ENCODE measurements around the gene USP33.

The USP33 gene

DNA sequence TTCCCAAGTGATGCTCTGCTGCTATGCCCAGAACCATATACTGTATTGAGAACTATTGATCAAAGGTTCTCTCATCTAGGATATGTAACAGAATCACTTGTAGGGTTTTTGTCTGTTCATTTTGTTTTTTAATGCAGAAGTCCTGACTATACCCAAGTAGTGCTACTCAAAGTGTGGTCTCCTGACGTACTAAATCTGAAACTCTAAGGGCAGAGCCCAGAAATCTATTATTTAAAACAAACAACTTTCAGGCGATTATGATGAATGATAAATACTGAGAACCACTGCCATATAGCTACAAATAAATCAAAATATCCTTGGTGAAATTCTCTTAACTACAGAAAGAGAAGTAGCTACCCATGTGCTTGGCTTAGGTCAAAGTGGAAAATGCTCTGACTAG lies 87.3 kb downstream of the USP33 start:
- peak overlapping the region; percentile 37 for H3K4me3 ChIP-seq (ENCODE audit: low read depth, low read length)
- H3K27ac ChIP-seq (ENCODE audit: low read depth, low read length) = peak overlapping the region; percentile 7
- H3K79me2 ChIP-seq (ENCODE audit: control insufficient read depth, insufficient read depth, low read length, unreplicated experiment) = peaks cover 95% of the 10 kb centered on the region
- no peaks in the 10 kb centered on the region for H3K36me3 ChIP-seq (ENCODE audit: insufficient read depth, low read length)
- peaks cover 31% of the 10 kb centered on the region for H3K4me1 ChIP-seq (ENCODE audit: control insufficient read depth, insufficient read depth, low read length, unreplicated experiment)
- no peak overlapping the region for H2AFZ ChIP-seq (ENCODE audit: low read length, unreplicated experiment)
- H3K27me3 ChIP-seq (ENCODE audit: insufficient read depth, low read length) = no peaks in the 10 kb centered on the region

GRCh38 chr1:77671836-77672235 lies 87.8 kb downstream of the USP33 start:
- H3K4me1 ChIP-seq (ENCODE audit: control insufficient read depth, insufficient read depth, low read length, unreplicated experiment) = peaks cover 31% of the 10 kb centered on the region
- H3K4me3 ChIP-seq (ENCODE audit: low read depth, low read length) = peak overlapping the region; percentile 37
- H3K79me2 ChIP-seq (ENCODE audit: control insufficient read depth, insufficient read depth, low read length, unreplicated experiment) = peaks cover 95% of the 10 kb centered on the region
- H3K36me3 ChIP-seq (ENCODE audit: insufficient read depth, low read length) = no peaks in the 10 kb centered on the region
- no peak overlapping the region for H2AFZ ChIP-seq (ENCODE audit: low read length, unreplicated experiment)
- H3K27me3 ChIP-seq (ENCODE audit: insufficient read depth, low read length) = no peaks in the 10 kb centered on the region
- H3K27ac ChIP-seq (ENCODE audit: low read depth, low read length) = peak overlapping the region; percentile 7

DNA sequence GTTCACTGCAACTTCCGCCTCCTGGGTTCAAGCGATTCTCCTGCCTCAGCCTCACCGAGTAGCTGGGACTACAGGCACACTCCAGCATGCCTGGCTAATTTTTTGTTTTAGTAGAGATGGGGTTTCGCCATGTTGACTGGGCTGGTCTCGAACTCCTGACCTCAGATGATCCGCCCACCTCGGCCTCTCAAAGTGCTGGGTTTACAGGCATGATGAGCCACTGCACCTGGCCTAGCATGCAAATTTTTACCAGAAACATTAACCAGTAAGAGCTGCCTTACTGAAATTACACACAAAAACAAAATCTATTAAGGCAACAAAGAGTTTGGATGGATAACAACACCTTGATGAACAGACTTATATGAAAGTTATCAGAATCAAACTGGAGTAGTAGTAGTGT lies 89.3 kb downstream of the USP33 start:
- Histone ChIP-seq H3K4me1 (ENCODE audit: control insufficient read depth, insufficient read depth, low read length, unreplicated experiment) (peaks cover 26% of the 10 kb centered on the region), H2AFZ (ENCODE audit: low read length, unreplicated experiment) (no peak overlapping the region), H3K79me2 (ENCODE audit: control insufficient read depth, insufficient read depth, low read length, unreplicated experiment) (peaks cover 94% of the 10 kb centered on the region), H3K27ac (ENCODE audit: low read depth, low read length) (no peak overlapping the region), H3K36me3 (ENCODE audit: insufficient read depth, low read length) (no peaks in the 10 kb centered on the region), H3K4me3 (ENCODE audit: low read depth, low read length) (no peak overlapping the region), H3K27me3 (ENCODE audit: insufficient read depth, low read length) (no peaks in the 10 kb centered on the region)

DNA sequence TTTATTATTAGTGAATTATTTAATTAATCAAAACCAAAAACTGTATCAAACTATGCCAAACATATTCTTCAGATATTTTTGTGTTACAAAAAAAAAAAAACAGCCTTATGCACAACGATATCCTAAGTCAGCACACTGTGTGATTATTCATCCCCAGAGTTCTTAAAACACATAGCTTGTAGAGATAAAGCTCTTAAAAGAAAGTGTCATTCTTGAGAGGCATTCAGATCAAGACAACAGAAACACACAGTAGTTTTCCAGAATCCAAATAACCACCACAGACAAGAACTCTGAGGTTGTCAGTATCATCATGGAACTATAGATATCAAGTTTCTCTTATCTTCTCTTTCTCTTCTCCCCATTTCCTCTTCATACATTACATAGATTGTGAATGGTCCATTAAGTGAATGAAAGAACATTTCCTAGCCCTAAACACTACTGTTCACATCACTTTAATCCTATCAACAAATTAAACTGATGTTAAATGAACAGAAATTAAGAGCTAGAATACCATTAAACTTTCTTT lies 90.7 kb downstream of the USP33 start:
- H2AFZ ChIP-seq (ENCODE audit: low read length, unreplicated experiment) = no peak overlapping the region
- peaks cover 29% of the 10 kb centered on the region for H3K4me1 ChIP-seq (ENCODE audit: control insufficient read depth, insufficient read depth, low read length, unreplicated experiment)
- peaks cover 96% of the 10 kb centered on the region for H3K79me2 ChIP-seq (ENCODE audit: control insufficient read depth, insufficient read depth, low read length, unreplicated experiment)
- no peak overlapping the region for H3K27ac ChIP-seq (ENCODE audit: low read depth, low read length)
- H3K4me3 ChIP-seq (ENCODE audit: low read depth, low read length) = no peak overlapping the region
- H3K36me3 ChIP-seq (ENCODE audit: insufficient read depth, low read length) = no peaks in the 10 kb centered on the region
- H3K27me3 ChIP-seq (ENCODE audit: insufficient read depth, low read length) = no peaks in the 10 kb centered on the region

GRCh38 chr1:77664939-77665516 lies 94.6 kb downstream of the USP33 start:
- Histone ChIP-seq H3K4me3 (ENCODE audit: low read depth, low read length) (no peak overlapping the region), H3K79me2 (ENCODE audit: control insufficient read depth, insufficient read depth, low read length, unreplicated experiment) (peaks cover 92% of the 10 kb centered on the region), H3K36me3 (ENCODE audit: insufficient read depth, low read length) (no peaks in the 10 kb centered on the region), H2AFZ (ENCODE audit: low read length, unreplicated experiment) (no peak overlapping the region), H3K27me3 (ENCODE audit: insufficient read depth, low read length) (no peaks in the 10 kb centered on the region), H3K27ac (ENCODE audit: low read depth, low read length) (no peak overlapping the region), H3K4me1 (ENCODE audit: control insufficient read depth, insufficient read depth, low read length, unreplicated experiment) (peaks cover 5% of the 10 kb centered on the region)

DNA sequence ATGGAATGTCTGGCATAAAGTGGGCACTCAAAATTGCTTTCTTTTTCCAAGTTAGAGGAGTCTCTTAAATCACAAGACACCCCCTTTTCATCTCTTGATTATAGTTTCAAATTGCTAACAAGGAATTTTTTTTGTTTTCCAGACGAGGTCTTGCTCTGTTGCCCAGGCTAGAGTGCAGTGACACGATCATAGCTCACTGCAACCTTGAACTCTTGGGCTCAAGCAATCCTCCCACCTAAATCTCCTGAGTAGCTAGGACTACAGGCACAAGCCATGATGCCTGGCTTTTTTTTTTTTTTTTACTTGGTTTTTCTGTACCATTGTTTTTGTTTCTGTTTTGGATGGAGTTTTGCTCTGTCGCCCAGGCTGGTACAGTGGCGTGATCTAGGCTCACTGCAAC lies 98.0 kb downstream of the USP33 start:
- Histone ChIP-seq H3K79me2 (ENCODE audit: control insufficient read depth, insufficient read depth, low read length, unreplicated experiment) (peaks cover 76% of the 10 kb centered on the region), H3K4me3 (ENCODE audit: low read depth, low read length) (no peak overlapping the region), H3K4me1 (ENCODE audit: control insufficient read depth, insufficient read depth, low read length, unreplicated experiment) (peaks cover 5% of the 10 kb centered on the region), H3K36me3 (ENCODE audit: insufficient read depth, low read length) (no peaks in the 10 kb centered on the region; the same call in 1 of the 2 replicates), H2AFZ (ENCODE audit: low read length, unreplicated experiment) (no peak overlapping the region), H3K27ac (ENCODE audit: low read depth, low read length) (no peak overlapping the region), H3K27me3 (ENCODE audit: insufficient read depth, low read length) (no peaks in the 10 kb centered on the region)

GRCh38 chr1:77659879-77660593 lies 99.6 kb downstream of the USP33 start:
- no peaks in the 10 kb centered on the region; the same call in 1 of the 2 replicates for H3K36me3 ChIP-seq (ENCODE audit: insufficient read depth, low read length)
- H3K27me3 ChIP-seq (ENCODE audit: insufficient read depth, low read length) = no peaks in the 10 kb centered on the region
- H3K79me2 ChIP-seq (ENCODE audit: control insufficient read depth, insufficient read depth, low read length, unreplicated experiment) = peaks cover 75% of the 10 kb centered on the region
- H3K4me3 ChIP-seq (ENCODE audit: low read depth, low read length) = no peak overlapping the region
- H2AFZ ChIP-seq (ENCODE audit: low read length, unreplicated experiment) = no peak overlapping the region
- H3K4me1 ChIP-seq (ENCODE audit: control insufficient read depth, insufficient read depth, low read length, unreplicated experiment) = peaks cover 3% of the 10 kb centered on the region
- no peak overlapping the region for H3K27ac ChIP-seq (ENCODE audit: low read depth, low read length)

DNA sequence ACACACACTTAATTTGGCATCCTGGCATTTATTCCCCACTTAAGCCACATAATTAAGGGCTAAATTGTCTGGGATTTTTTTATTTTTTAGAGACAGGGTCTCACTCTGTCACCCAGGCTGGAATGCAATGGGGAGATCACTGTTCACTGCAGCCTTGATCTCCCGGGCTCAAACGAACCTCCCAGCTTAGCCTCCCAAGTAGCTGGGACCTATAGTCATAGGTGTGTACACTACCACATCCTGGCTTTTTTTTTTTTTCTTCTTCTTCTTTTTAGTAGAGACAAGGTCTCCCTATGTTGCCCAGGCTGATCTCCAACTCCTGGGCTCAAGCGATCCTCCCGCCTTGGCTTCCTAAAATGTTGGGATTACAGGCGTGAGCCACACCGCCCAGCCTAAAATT lies 101.4 kb downstream of the USP33 start:
- Histone ChIP-seq H3K27me3 (ENCODE audit: insufficient read depth, low read length) (no peaks in the 10 kb centered on the region), H2AFZ (ENCODE audit: low read length, unreplicated experiment) (no peak overlapping the region), H3K4me3 (ENCODE audit: low read depth, low read length) (no peak overlapping the region), H3K36me3 (ENCODE audit: insufficient read depth, low read length) (no peaks in the 10 kb centered on the region; the same call in 1 of the 2 replicates), H3K27ac (ENCODE audit: low read depth, low read length) (no peak overlapping the region), H3K79me2 (ENCODE audit: control insufficient read depth, insufficient read depth, low read length, unreplicated experiment) (peaks cover 69% of the 10 kb centered on the region), H3K4me1 (ENCODE audit: control insufficient read depth, insufficient read depth, low read length, unreplicated experiment) (no peaks in the 10 kb centered on the region)

DNA sequence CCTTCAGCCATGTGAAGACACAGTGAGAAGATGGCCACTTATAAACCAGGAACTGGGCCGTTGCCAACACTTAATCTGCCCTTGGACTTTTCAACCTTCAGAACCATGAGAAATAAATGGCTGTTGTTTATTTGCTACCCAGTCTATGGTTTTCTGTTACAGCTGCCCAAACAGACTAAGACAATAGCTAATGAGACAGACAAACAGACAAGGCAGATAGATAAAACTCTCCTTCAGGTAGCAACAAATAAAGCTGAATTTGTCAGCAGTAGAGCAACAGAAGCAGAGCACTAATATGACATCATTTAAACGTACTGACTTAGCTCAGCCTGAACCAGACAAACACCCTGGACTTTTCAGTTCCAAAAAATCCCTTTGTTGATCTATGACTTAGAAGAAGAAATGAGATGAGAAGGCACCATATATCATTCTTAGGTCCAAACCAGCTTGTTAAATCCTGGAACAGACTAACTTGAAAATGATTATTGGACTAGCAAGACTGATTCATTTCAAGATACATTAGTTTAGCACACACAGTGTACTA lies 104.1 kb downstream of the USP33 start:
- Histone ChIP-seq H3K79me2 (ENCODE audit: control insufficient read depth, insufficient read depth, low read length, unreplicated experiment) (peaks cover 67% of the 10 kb centered on the region), H3K27ac (ENCODE audit: low read depth, low read length) (no peak overlapping the region), H3K4me3 (ENCODE audit: low read depth, low read length) (no peak overlapping the region), H3K36me3 (ENCODE audit: insufficient read depth, low read length) (peaks cover 11% of the 10 kb centered on the region), H2AFZ (ENCODE audit: low read length, unreplicated experiment) (no peak overlapping the region), H3K4me1 (ENCODE audit: control insufficient read depth, insufficient read depth, low read length, unreplicated experiment) (peaks cover 5% of the 10 kb centered on the region), H3K27me3 (ENCODE audit: insufficient read depth, low read length) (no peaks in the 10 kb centered on the region)

- no peak overlapping the region for H3K27ac ChIP-seq (ENCODE audit: low read depth, low read length)
- H3K79me2 ChIP-seq (ENCODE audit: control insufficient read depth, insufficient read depth, low read length, unreplicated experiment) = peaks cover 78% of the 10 kb centered on the region
- peaks cover 5% of the 10 kb centered on the region for H3K4me1 ChIP-seq (ENCODE audit: control insufficient read depth, insufficient read depth, low read length, unreplicated experiment)
- peaks cover 24% of the 10 kb centered on the region for H3K36me3 ChIP-seq (ENCODE audit: insufficient read depth, low read length)
- no peak overlapping the region for H3K4me3 ChIP-seq (ENCODE audit: low read depth, low read length)
- no peak overlapping the region for H2AFZ ChIP-seq (ENCODE audit: low read length, unreplicated experiment)
- H3K27me3 ChIP-seq (ENCODE audit: insufficient read depth, low read length) = no peaks in the 10 kb centered on the region
These were observed 106.6 kb downstream of the USP33 start for GRCh38 chr1:77652970-77653516.
